ENCODE measurements around the gene GPR21. TPM values are rescaled to one million over a fixed set of nuclear protein-coding genes. Genes with fewer than 3 reads are reported as not detected.

Gene GPR21
- polyA plus RNA-seq, 1 of the 3 experiments (the other 2 are of a cell fraction): not detected

DNA sequence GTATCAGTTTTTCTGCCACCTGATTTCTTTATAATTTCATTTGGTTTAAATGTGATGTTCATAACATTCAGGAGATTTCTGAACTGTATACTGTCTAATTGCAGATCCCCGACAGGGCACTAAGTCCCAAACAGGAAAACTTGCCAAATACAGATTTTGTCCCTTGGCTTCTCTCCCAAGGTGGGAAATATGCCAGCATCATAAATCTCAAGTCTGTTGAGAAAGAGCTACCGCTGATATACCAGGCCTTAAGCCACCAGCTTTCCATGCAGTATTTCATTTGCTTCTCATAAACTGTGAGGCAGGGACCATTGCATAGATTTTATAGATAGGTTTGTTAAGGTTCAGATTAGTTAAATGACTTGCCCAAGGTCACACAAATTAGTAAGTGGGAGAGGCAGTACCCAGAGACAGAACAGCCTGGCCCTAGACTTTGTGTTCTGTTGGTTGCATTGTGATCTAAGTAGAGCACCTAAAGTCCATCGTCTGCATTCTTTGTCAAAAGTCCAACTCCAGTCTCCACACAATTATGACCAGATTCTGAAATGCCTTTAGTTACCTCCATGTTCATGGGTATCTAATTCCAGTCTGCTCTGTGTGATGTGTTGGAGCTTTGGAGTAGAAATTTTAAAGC lies 16.2 kb downstream of the GPR21 start:
- H3K27me3 ChIP-seq (ENCODE audit: insufficient read depth): no peaks in the 10 kb centered on the region
- H3K9me2 ChIP-seq: no peaks in the 10 kb centered on the region
- H2AFZ ChIP-seq (ENCODE audit: low read depth): no peak overlapping the region
- H3K4me2 ChIP-seq: no peak overlapping the region
- H3K79me2 ChIP-seq (ENCODE audit: insufficient read depth): peaks cover 6% of the 10 kb centered on the region; the same call in 1 of the 2 replicates
- ChIA-PET POLR2A (no interaction called here), CTCF (interaction anchor here (1.0 to 1.3 kb wide), 2 partner anchors 11 to 305 kb away, joined by 3 read pairs; no protein-coding TSS in a partner anchor)
- peaks cover 0 to 24% of the 10 kb centered on the region in 2 experiments; a peak in 2 of 4 replicates for H3K4me1 ChIP-seq (ENCODE audit: control insufficient read depth in 1 of 2, insufficient read depth in 2 of 2, low read depth in 1 of 2, low read length in 1 of 2)
- H3K9ac ChIP-seq: no peak overlapping the region
- H3K4me3 ChIP-seq (ENCODE audit: low read depth in 2 of 2, low read length in 1 of 2): no peak overlapping the region
- WGBS (ENCODE audit: low lambda C conversion rate): 34% methylated on average over 3 of the region's 3 CpGs
- H3K9me3 ChIP-seq: no peaks in the 10 kb centered on the region
- DNase-seq: no peak
- peaks cover 12% of the 10 kb centered on the region for H3F3A ChIP-seq (replicated peaks; ENCODE audit: insufficient read depth)
- no peaks in the 10 kb centered on the region for H4K20me1 ChIP-seq (ENCODE audit: insufficient read depth)
- peak overlapping the region; percentile 81 to 83 for H3K27ac ChIP-seq (ENCODE audit: low read depth in 2 of 2, low read length in 1 of 2)
- H3K36me3 ChIP-seq (replicated peaks in 1 of 2; ENCODE audit: control insufficient read depth in 1 of 2, insufficient read depth in 2 of 2, low read length in 1 of 2): peaks cover 3 to 7% of the 10 kb centered on the region in 2 experiments
- TF ChIP-seq GATA2 (CRISPR knock-in tag; IDR thresholded peaks at IDR 0.05) (no peak), POLR2AphosphoS5 (IDR thresholded peaks at IDR 0.05; ENCODE audit: low read depth, low read length) (no peak), RAD21 (IDR thresholded peaks at IDR 0.05; ENCODE audit: low read length) (no peak), USF1 (IDR thresholded peaks at IDR 0.05; ENCODE audit: borderline replicate concordance, low read depth) (no peak), MEF2A (IDR thresholded peaks at IDR 0.05; ENCODE audit: borderline replicate concordance, low read depth) (no peak), YY1 (IDR thresholded peaks at IDR 0.05; ENCODE audit: low read depth) (no peak), RFX5 (IDR thresholded peaks at IDR 0.05; ENCODE audit: low read length) (no peak), REST (IDR thresholded peaks at IDR 0.05; ENCODE audit: low read depth, low read length) (no peak), ELF1 (IDR thresholded peaks at IDR 0.05) (no peak), GABPA (IDR thresholded peaks at IDR 0.05; ENCODE audit: low read depth) (no peak), FOXM1 (IDR thresholded peaks at IDR 0.05; ENCODE audit: low read depth) (no peak), FOXJ3 (CRISPR knock-in tag; IDR thresholded peaks at IDR 0.05) (no peak), TAF1 (IDR thresholded peaks at IDR 0.05; ENCODE audit: borderline replicate concordance, low read depth, low read length) (no peak), SMC3 (IDR thresholded peaks at IDR 0.05; ENCODE audit: low read depth, low read length) (no peak), MXI1 (IDR thresholded peaks at IDR 0.05; ENCODE audit: low read depth, low read length) (no peak), USF2 (IDR thresholded peaks at IDR 0.05; ENCODE audit: borderline replicate concordance, low read depth, low read length) (no peak), TCF12 (IDR thresholded peaks at IDR 0.05) (peak; percentile 65), CHD2 (IDR thresholded peaks at IDR 0.05; ENCODE audit: low read length, partially characterized antibody) (no peak), MAX (IDR thresholded peaks at IDR 0.05; ENCODE audit: low read depth) (no peak), SIN3A (IDR thresholded peaks at IDR 0.05; ENCODE audit: borderline replicate concordance, low read depth, low read length) (no peak), NRF1 (IDR thresholded peaks at IDR 0.05; ENCODE audit: low read depth, low read length) (no peak), RCOR1 (IDR thresholded peaks at IDR 0.05; ENCODE audit: low read length) (no peak), EP300 (IDR thresholded peaks at IDR 0.05; ENCODE audit: borderline replicate concordance in 1 of 2, low read depth in 1 of 2, low read length in 1 of 2) (peak in 1 of 2 experiments; percentile 41; a peak in 1 of 4 replicates)
- TF ChIP-seq, protein P1, sequence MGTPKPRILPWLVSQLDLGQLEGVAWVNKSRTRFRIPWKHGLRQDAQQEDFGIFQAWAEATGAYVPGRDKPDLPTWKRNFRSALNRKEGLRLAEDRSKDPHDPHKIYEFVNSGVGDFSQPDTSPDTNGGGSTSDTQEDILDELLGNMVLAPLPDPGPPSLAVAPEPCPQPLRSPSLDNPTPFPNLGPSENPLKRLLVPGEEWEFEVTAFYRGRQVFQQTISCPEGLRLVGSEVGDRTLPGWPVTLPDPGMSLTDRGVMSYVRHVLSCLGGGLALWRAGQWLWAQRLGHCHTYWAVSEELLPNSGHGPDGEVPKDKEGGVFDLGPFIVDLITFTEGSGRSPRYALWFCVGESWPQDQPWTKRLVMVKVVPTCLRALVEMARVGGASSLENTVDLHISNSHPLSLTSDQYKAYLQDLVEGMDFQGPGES (IDR thresholded peaks at IDR 0.05; ENCODE audit: low read depth, low read length): no peak
- TF ChIP-seq, protein P2, sequence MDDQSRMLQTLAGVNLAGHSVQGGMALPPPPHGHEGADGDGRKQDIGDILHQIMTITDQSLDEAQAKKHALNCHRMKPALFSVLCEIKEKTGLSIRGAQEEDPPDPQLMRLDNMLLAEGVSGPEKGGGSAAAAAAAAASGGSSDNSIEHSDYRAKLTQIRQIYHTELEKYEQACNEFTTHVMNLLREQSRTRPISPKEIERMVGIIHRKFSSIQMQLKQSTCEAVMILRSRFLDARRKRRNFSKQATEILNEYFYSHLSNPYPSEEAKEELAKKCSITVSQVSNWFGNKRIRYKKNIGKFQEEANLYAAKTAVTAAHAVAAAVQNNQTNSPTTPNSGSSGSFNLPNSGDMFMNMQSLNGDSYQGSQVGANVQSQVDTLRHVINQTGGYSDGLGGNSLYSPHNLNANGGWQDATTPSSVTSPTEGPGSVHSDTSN (IDR thresholded peaks at IDR 0.05): peak; percentile 81
